KBM-7 (cell line): ENCODE measurements around the gene SIAH1.
"Not testable (repeated sequence)": the region's sequence is repeated elsewhere in the genome, so short reads cannot be mapped to it uniquely, and the experiment has no call there.

Experiments used
- DNase-seq: peaks from one replicate; pipeline ENCODE4 v3.0.0-alpha.2; 2015
- in situ Hi-C: fragments of 300-500 bp; cut with MboI; formaldehyde crosslinking; loops from 2 replicates; pipeline ENCODE4 v1.14.3; 2020; ENCODE audit warnings: low sequenced_read_pairs, low pct_unique_long_range_greater_than_20kb, mixed read lengths

SIAH1 gene

GRCh38 chr16:48350736-48351135 lies 34.5 kb downstream of the SIAH1 start:
- DNase-seq = no peak
- in situ Hi-C loops = no loop called here

GRCh38 chr16:48347980-48348379 lies 37.2 kb downstream of the SIAH1 start:
- in situ Hi-C loops = no loop called here
- no peak for DNase-seq

- peak; percentile 51 for DNase-seq
- in situ Hi-C loops = no loop called here
Measured at GRCh38 chr16:48347191-48347865, 37.9 kb downstream of the SIAH1 start.

- in situ Hi-C loops = no loop called here
- no peak for DNase-seq
Measured at GRCh38 chr16:48342591-48342990, 42.6 kb downstream of the SIAH1 start.

GRCh38 chr16:48340054-48340453 lies 45.2 kb downstream of the SIAH1 start:
- in situ Hi-C loops = no loop called here
- DNase-seq = no peak

- in situ Hi-C loops = no loop called here
Measured at GRCh38 chr16:48335961-48336360, 49.3 kb downstream of the SIAH1 start.

GRCh38 chr16:48334325-48334724 lies 50.9 kb downstream of the SIAH1 start:
- in situ Hi-C loops = no loop called here
- no peak for DNase-seq

More at GRCh38 chr16:48335961-48336360, 49.3 kb downstream of the SIAH1 start:
- no peak for DNase-seq

- no peak for DNase-seq
- in situ Hi-C loops = no loop called here
Measured at GRCh38 chr16:48332978-48333377, 52.2 kb downstream of the SIAH1 start.

- in situ Hi-C loops = no loop called here
- DNase-seq = peak; percentile 23
Measured at GRCh38 chr16:48330841-48331192, 54.4 kb downstream of the SIAH1 start.

GRCh38 chr16:48330189-48330840 lies 54.9 kb downstream of the SIAH1 start:
- in situ Hi-C loops = no loop called here
- DNase-seq = no peak

GRCh38 chr16:48329138-48329537 lies 56.1 kb downstream of the SIAH1 start:
- in situ Hi-C loops = no loop called here

GRCh38 chr16:48326915-48327314 lies 58.3 kb downstream of the SIAH1 start:
- in situ Hi-C loops = no loop called here
- DNase-seq = no peak

More at GRCh38 chr16:48329138-48329537, 56.1 kb downstream of the SIAH1 start:
- no peak for DNase-seq

- DNase-seq = no peak
- in situ Hi-C loops = no loop called here
Measured at GRCh38 chr16:48323783-48324775, 61.1 kb downstream of the SIAH1 start.

- in situ Hi-C loops = no loop called here
- no peak for DNase-seq
Measured at GRCh38 chr16:48321317-48322036, 63.7 kb downstream of the SIAH1 start.

- peak; percentile 87 for DNase-seq
- in situ Hi-C loops = no loop called here
Measured at GRCh38 chr16:48318630-48319029, 66.6 kb downstream of the SIAH1 start.

GRCh38 chr16:48317614-48318315 lies 67.4 kb downstream of the SIAH1 start:
- in situ Hi-C loops = no loop called here
- peak; percentile 84 for DNase-seq

GRCh38 chr16:48317026-48317425 lies 68.2 kb downstream of the SIAH1 start:
- in situ Hi-C loops = no loop called here
- DNase-seq = no peak

GRCh38 chr16:48313905-48314304 lies 71.3 kb downstream of the SIAH1 start:
- DNase-seq, in situ Hi-C loops: not testable (repeated sequence)
